Right lobe of liver (tissue), 6 donors: ENCODE measurements around the gene MPDU1. TPM values are rescaled to one million over a fixed set of nuclear protein-coding genes. Genes with fewer than 3 reads are reported as not detected.
A peak's percentile ranks its signal among the peaks of the same experiment; 100 is the strongest.

Experiments
- ATAC-seq, 4 donors: fragments of 200-7000 bp; cut with Tn5 transposase; one replicate each; pipeline ENCODE4 v1.9.1; 2020; ENCODE audit warnings: mild to moderate bottlenecking in 4 of 4, moderate library complexity in 4 of 4
- DNase-seq, 3 donors: peaks; one replicate each; pipeline ENCODE4 v3.0.0-alpha.2; 2020
- H3K27ac ChIP-seq, 3 donors: fragments of 200-600 bp; one replicate each; pipeline ENCODE4 v1.8.0; 2022
- H3K27me3 ChIP-seq, 2 donors: fragments of 200-600 bp; one replicate each; pipeline ENCODE4 v1.8.0; 2022
- H3K36me3 ChIP-seq, 4 donors: fragments of 200-600 bp; sonication (generic) in 1 of 4; one replicate each; pipeline versions ENCODE4 v1.5.1 to v1.8.0; 2017 to 2022; ENCODE audit warnings: control low read depth in 1 of 4
- H3K4me1 ChIP-seq, 4 donors: fragments of 200-600 bp; sonication (generic) in 1 of 4; one replicate each; pipeline versions ENCODE4 v1.5.1 to v1.8.0; 2017 to 2022; ENCODE audit warnings: control low read depth in 1 of 4
- H3K4me3 ChIP-seq, 3 donors: fragments of 200-600 bp; one replicate each; pipeline ENCODE4 v1.8.0; 2022
- H3K9me3 ChIP-seq, 4 donors: fragments of 200-600 bp; sonication (generic) in 1 of 4; one replicate each; pipeline versions ENCODE4 v1.5.1 to v1.8.0; 2017 to 2022; ENCODE audit warnings: control low read depth in 1 of 4
- POLR2A ChIP-seq: fragments of 450-650 bp; IDR thresholded peaks from one replicate; pipeline ENCODE4 v1.6.1; 2017; ENCODE audit warnings: antibody characterized with exemption, mild to moderate bottlenecking
- WGBS: methylation state at CpG from one replicate; pipeline ENCODE4 v1.1.6; 2018; ENCODE audit warnings: low coverage, low lambda C conversion rate; ENCODE audit not compliant: insufficient coverage; ENCODE audit errors: missing lambda C conversion rate; 5-methylcytosine and 5-hydroxymethylcytosine counted together
- intact Hi-C, 2 donors: fragments of 100-400 bp; cut with DNase I; formaldehyde crosslinking; loops; one replicate each; pipeline versions ENCODE4 v1.11.2 to v1.14.1; 2022
- total RNA-seq, 6 experiments: library from RNA; depleted of rRNA in 2 of 6; stranded (reverse); fragments of >200 nt in 2 of 6; fragmentation: NEBNext Ultra II Directional in 3 of 6; extraction: Animal tissue kit (Norgen Biotek cat#: 25700) in 3 of 6; gene quantifications; one replicate each; pipeline versions ENCODE4 v1.1.0 to v1.2.4, GENCODE V29; 2016 to 2023
- TF ChIP-seq, protein P1 (sequence below), 4 donors: fragments of 200-600 bp in 3 of 4; fragments of 450-650 bp in 1 of 4; IDR thresholded peaks; one replicate each; pipeline versions ENCODE4 v1.5.1 to v1.8.0; 2016 to 2022; ENCODE audit warnings: antibody characterized with exemption in 4 of 4, mild to moderate bottlenecking in 2 of 4
- donor health status: DM: no; HTN: yes; CAD: no.
- donor health status: DM: no; HTN: no; CAD: no.
- donor health status: DM: no; HTN: no; CAD: no.
- donor health status: DM: no; HTN: yes; CAD: no.
- donor health status: DM: no; HTN: yes; CAD: no.

MPDU1 gene
- total RNA-seq, 6 experiments from 2014 or later, result 54.2 to 199 (median 63.3) TPM

DNA sequence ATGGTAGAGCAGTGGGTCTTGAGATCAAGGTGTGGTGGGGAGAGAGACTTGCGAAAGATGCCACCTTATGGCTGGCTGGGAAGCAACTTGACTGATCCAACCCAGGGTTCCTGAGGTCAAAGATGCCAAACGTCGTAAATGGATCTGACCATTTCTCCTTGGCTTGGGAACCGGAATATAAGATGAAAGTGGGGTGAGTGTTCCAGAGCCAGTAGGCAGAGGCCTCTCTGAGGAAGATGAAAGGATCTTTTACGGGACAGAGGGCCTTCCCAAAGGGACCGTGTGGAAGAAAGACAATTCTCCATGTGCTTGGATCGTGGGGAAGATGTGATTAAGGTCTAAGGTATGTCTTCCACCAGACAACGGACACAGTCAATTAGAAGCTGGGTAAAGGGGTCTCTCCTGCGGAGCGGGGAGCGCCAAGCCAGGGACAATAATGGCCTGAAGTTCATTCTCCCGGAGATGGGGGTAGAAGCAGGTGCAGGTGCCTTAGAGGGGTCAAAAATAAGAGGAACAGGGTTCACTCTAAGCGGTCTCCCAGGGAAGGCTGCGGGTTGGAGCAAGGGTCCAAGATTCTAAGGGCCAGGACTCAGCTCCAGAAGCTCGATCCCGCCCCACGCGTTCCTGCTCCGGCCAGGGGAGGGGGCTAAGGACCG lies 30.2 kb downstream of the MPDU1 start:
- 3% methylated on average over 13 of the region's 20 CpGs for WGBS
- H3K4me1 ChIP-seq, result peaks cover 0 to 36% (median 9%) of the 10 kb centered on the region in 4 donors
- no peaks in the 10 kb centered on the region for H3K36me3 ChIP-seq
- TF ChIP-seq, protein P1, sequence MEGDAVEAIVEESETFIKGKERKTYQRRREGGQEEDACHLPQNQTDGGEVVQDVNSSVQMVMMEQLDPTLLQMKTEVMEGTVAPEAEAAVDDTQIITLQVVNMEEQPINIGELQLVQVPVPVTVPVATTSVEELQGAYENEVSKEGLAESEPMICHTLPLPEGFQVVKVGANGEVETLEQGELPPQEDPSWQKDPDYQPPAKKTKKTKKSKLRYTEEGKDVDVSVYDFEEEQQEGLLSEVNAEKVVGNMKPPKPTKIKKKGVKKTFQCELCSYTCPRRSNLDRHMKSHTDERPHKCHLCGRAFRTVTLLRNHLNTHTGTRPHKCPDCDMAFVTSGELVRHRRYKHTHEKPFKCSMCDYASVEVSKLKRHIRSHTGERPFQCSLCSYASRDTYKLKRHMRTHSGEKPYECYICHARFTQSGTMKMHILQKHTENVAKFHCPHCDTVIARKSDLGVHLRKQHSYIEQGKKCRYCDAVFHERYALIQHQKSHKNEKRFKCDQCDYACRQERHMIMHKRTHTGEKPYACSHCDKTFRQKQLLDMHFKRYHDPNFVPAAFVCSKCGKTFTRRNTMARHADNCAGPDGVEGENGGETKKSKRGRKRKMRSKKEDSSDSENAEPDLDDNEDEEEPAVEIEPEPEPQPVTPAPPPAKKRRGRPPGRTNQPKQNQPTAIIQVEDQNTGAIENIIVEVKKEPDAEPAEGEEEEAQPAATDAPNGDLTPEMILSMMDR (IDR thresholded peaks at IDR 0.05), result no peak
- ATAC-seq (no peak), DNase-seq (no peak)
- no peaks in the 10 kb centered on the region for H3K9me3 ChIP-seq
- H3K4me3 ChIP-seq, result peak overlapping the region; percentile 61 to 83 (median 76)
- H3K27me3 ChIP-seq, result no peaks in the 10 kb centered on the region
- intact Hi-C loops, result no loop called here
- peak overlapping the region; percentile 55 to 85 (median 82) for H3K27ac ChIP-seq

DNA sequence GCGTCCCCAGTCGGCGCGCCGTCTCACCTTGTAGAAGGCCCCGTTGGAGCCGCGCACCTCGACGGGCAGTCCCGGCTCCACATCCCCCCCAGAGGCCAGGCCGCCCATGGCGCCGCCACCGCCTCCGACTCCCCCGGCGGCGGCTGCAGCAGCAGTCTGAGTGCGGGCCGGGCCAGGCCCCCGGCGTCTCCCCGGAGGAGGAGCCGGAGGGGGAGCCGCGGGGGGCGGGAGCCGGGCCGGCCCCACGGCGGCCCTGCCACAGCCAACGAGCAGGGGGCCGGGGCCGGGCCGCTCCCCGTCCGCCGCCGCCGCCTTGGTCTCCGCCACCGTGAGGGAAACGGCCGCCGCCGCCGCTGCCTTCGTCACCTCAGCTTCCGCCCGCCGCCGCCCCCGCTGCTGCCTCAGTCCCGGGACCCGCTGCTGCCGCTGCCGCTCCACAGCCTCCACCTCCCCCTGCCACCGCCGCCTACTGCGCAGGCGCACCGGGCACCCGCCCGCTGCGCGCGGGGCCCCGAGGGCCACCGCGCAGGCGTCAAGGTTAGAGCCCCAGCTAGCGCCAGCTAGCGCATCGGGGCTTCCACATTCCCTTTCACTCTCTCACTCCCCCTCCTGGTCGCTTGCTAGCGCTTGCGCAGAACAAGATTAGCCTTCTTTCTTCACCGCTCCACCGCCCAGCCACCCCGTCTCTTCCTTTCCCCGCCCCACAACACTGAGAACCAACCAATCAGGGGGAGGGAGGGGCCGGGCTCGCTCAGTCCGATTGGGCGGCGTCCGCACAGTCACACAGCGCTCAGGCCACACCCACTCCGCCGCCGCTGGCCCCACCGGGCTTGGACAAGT lies 31.0 kb downstream of the MPDU1 start, which contains the start of gene FXR2:
TSS of gene FXR2 (minus strand) at position 473 of the 840 bp plus-strand sequence. CDS start at position 108, 365 bp downstream.
- ATAC-seq (peak; percentile 96 to 99 (median 97)), DNase-seq (peak; percentile 100)
- Histone ChIP-seq H3K4me1 (peaks cover 0 to 36% (median 9%) of the 10 kb centered on the region in 4 donors), H3K27me3 (no peaks in the 10 kb centered on the region), H3K36me3 (no peaks in the 10 kb centered on the region), H3K9me3 (no peaks in the 10 kb centered on the region), H3K27ac (peak within 1 kb of the TSS; percentile 55 to 88 (median 82)), H3K4me3 (peak within 1 kb of the TSS; percentile 61 to 83 (median 76))
- under 1% methylated on average over 39 of the region's 93 CpGs for WGBS
- intact Hi-C loops, result no loop called here
- TF ChIP-seq, protein P1 (IDR thresholded peaks at IDR 0.05), result peak; percentile 52 to 64 (median 58)
- TF ChIP-seq POLR2A, result peak; percentile 87

DNA sequence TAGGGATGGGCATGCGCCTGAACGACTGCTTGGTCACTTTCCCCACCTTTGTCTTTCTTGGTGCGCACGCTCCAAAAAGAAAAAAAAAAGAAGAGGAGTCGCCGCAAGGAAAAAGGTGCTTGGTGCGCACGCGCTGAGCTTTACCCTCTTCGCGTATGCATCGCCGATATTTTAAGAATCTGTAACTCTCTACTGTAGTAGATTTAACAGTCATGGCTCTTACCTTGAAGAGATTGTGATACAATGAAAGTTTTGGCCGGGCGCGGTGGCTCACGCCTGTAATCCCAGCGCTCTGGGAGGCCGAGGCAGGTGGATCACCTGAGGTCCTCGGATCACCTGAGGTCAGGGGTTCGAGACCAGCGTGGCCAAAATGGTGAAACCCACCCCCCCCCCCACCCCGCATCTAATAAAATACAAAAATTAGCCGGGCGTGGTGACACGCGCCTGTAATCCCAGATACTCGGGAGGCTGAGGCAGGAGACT lies 31.7 kb downstream of the MPDU1 start:
- intact Hi-C loops, result no loop called here

DNA sequence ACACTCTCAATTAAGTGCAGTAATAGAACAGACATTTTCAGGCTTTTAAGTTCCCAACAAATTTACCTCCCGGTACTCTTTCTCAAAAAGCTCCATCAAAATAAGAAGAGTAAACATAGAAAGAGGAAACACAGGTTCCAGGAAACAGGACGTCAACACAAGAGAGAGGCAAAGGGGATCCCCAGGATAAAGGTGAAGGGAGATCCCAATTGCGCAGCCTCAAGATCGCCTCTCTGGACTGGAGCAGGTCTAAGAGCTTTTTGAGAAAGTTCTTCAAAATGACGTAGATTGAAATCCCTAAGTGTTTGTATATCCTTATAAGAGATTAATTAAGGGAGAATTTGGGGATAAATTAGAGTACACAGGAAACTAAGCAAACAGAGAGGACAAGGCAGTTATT lies 35.0 kb downstream of the MPDU1 start:
- no peak for DNase-seq
- TF ChIP-seq, protein P1 (IDR thresholded peaks at IDR 0.05), result no peak
- no peak for TF ChIP-seq POLR2A
- Histone ChIP-seq H3K4me3 (no peak overlapping the region), H3K27ac (no peak overlapping the region), H3K27me3 (no peaks in the 10 kb centered on the region), H3K4me1 (peaks cover 0 to 10% (median 4%) of the 10 kb centered on the region in 4 donors), H3K36me3 (no peaks in the 10 kb centered on the region), H3K9me3 (no peaks in the 10 kb centered on the region)
- no peak for ATAC-seq
- intact Hi-C loops, result no loop called here
- 65% methylated on average over 4 of the region's 5 CpGs for WGBS

More for the DNA sequence above, 31.7 kb downstream of the MPDU1 start:
- Histone ChIP-seq H3K9me3 (no peaks in the 10 kb centered on the region), H3K36me3 (no peaks in the 10 kb centered on the region), H3K27ac (peak overlapping the region; percentile 54 to 88 (median 69)), H3K4me3 (peak overlapping the region; percentile 39 to 55 (median 40)), H3K27me3 (no peaks in the 10 kb centered on the region), H3K4me1 (peaks cover 0 to 31% (median 9%) of the 10 kb centered on the region in 4 donors)
- no peak for DNase-seq
- TF ChIP-seq POLR2A, result no peak
- TF ChIP-seq, protein P1 (IDR thresholded peaks at IDR 0.05), result no peak
- 11% methylated on average over 20 of the region's 28 CpGs for WGBS
- ATAC-seq, result no peak
